ENCODE measurements around the gene SLC25A48.
A peak's percentile ranks its signal among the peaks of the same experiment; 100 is the strongest.

SLC25A48 gene, protein sequence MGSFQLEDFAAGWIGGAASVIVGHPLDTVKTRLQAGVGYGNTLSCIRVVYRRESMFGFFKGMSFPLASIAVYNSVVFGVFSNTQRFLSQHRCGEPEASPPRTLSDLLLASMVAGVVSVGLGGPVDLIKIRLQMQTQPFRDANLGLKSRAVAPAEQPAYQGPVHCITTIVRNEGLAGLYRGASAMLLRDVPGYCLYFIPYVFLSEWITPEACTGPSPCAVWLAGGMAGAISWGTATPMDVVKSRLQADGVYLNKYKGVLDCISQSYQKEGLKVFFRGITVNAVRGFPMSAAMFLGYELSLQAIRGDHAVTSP

GRCh38 chr5:135834639-135835529 is at the start of gene SLC25A48:
SLC25A48 (plus strand) TSS chr5:135834663; CDS start chr5:135834848, 185 bp downstream.
- peak within 1 kb of the TSS; percentile 35 for H3K4me3 ChIP-seq (ENCODE audit: low read depth, low read length)
- no peak for DNase-seq (ENCODE audit: low read depth)

DNA sequence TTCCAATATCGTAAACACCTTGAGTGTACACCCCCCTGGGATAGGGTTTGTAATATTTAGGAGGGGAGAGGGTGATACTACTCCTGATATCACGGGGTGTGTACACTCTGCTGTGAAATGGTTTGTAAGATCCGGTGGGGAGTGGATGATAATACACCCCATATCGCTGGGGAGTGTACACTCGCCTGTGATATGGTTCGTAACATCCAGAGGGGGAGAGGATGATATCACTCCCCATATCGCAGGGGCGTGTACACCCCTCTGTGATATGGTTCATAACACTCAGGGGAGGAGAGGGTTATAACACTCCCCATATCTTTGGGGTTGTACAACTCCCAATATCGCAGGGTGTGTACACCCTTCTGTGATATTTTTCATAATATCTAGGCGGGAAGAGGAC is 33.8 kb upstream of the SLC25A48 start:
- H3K4me3 ChIP-seq (ENCODE audit: low read depth, low read length): no peak overlapping the region
- DNase-seq (ENCODE audit: low read depth): no peak

DNA sequence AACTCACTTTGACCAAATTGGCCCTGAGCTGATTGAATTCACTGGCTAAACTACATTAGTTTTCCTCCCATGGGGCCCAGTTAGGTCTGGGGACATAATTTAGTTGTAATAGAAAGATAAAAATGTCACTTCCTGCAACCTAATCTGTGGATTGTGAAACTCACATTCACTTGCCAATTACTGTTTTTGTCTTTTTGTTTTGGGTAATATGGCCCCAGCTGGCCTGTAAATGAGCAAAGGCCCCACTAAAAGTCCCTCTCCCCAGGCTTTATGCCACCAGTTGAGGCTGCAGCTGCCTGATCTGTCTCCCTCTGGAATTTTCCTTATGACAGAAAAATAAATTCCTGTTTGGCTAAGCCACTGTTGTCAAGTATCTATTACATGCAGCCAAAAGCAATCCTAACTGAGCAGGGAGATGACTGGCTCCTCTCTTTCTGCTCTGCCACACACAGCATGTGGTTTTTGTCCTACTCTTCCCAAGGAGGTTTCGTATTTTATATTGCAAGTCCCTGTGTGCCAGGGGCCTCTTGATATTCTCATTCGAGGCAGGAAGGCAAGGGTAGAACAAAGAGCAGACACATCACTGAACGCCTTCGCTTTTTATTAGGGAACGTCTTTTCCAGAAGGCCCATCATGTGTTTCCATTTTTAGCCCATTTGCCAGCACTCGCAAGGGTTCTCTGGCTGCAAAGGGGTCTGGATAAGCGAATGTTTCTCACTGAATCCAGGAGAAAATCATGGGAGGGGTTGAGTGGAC is 24.1 kb upstream of the SLC25A48 start:
- no peak for DNase-seq (ENCODE audit: low read depth)
- no peak overlapping the region for H3K4me3 ChIP-seq (ENCODE audit: low read depth, low read length)

DNA sequence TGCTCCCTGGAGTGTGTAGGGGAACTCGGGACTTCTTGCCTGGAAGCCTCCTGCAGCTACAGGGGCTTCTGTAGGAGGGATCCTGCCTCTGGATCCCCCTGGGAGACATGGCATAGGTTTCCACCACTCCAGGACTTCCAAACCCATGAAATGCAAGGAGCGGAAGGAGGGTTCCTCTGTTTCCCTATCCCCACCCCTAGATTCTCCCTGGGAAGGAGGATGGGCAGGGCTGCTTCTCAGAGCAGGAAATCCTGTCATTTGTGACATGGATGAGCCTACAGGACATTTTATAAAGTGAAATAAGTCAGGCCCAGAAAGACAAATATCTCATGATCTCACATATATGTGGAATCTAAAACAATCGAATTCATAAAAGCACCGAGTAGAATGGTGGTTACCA is 23.5 kb upstream of the SLC25A48 start:
- no peak overlapping the region for H3K4me3 ChIP-seq (ENCODE audit: low read depth, low read length)
- DNase-seq (ENCODE audit: low read depth): no peak

DNA sequence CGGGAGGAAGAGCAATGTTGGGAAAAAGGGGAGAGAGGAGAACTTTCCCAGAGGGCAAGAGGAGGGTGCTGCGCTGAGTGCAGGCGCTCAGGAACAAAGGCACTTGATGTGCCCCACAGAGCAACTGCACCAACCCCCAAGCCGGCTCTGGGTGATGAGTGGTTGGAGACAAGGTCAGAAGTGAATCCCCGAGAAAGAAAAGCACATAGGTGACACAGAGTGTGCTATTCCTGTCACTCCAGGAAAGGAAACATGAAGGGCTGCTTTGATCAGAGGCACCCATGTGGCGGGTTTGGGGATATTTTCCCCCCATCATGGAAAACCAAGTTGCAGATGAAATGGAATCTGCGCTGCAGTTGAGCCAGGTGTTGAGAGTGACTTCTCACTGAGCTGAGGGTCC is 20.7 kb upstream of the SLC25A48 start:
- no peak overlapping the region for H3K4me3 ChIP-seq (ENCODE audit: low read depth, low read length)
- no peak for DNase-seq (ENCODE audit: low read depth)

DNA sequence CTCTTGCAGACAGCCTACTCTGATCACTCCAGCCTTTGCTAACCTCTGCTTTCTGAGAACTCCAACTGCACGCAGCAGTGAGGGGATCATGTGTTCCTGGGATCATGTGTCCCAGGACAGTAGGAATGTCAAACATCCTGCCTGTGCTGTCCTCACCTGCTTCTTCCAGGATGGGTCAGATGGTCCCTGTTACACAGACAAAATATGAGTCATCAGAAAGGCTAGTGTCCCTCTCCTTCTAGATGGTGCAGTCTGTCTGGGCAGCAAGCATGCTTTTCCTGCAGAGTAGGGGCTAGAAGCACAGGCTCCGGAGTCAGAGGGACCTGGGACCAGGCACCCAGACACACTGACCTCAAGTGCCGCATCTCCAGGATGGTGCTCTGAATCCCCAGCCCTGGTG is 20.1 kb upstream of the SLC25A48 start:
- no peak for DNase-seq (ENCODE audit: low read depth)
- no peak overlapping the region for H3K4me3 ChIP-seq (ENCODE audit: low read depth, low read length)

DNA sequence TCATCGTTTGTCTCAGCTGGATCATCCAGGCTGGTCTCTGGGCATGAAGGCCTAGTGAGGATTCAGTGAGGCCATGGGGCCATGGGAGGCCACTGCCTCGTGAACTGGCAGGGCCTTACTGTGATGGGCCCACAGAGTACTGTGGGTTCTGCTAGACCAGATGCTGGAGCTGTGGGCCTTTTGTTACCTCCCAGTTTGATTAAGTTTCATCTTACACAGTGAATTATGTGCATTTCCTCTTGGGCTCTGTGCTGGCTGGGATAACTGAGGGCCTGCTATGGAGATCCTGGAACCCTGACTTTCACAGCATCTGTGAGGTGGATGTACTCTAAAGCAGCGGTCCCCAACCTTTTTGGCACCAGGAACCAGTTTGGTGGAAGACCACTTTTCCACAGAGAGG is 19.7 kb upstream of the SLC25A48 start:
- DNase-seq (ENCODE audit: low read depth): no peak

GRCh38 chr5:135821061-135821801 is 13.2 kb upstream of the SLC25A48 start:
- no peak overlapping the region for H3K4me3 ChIP-seq (ENCODE audit: low read depth, low read length)
- DNase-seq (ENCODE audit: low read depth): no peak

More for the DNA sequence above, 19.7 kb upstream of the SLC25A48 start:
- H3K4me3 ChIP-seq (ENCODE audit: low read depth, low read length): no peak overlapping the region

GRCh38 chr5:135821802-135822201 is 12.7 kb upstream of the SLC25A48 start:
- no peak overlapping the region for H3K4me3 ChIP-seq (ENCODE audit: low read depth, low read length)
- no peak for DNase-seq (ENCODE audit: low read depth)

DNA sequence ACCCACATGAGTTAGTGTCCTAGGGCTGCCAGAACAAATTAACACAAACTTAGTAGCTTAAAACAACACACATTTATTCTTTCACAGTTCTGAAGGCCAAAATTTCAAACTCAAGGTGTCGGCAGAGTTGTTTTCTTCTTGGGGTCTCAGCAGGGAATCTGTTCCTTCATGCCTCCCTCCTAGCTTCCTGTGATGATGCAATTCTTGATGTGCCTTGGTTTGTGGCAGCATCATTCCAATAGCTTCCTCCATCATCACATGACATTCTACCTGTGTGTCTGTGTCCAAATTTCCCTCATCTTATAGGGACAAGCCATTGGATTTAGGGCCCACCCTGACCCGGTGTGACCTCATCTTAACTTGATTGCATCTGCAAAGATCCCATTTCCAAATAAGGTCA is 12.2 kb upstream of the SLC25A48 start:
- H3K4me3 ChIP-seq (ENCODE audit: low read depth, low read length): no peak overlapping the region
- no peak for DNase-seq (ENCODE audit: low read depth)

GRCh38 chr5:135822959-135823358 is 11.5 kb upstream of the SLC25A48 start:
- no peak for DNase-seq (ENCODE audit: low read depth)

GRCh38 chr5:135823881-135824280 is 10.6 kb upstream of the SLC25A48 start:
- no peak for DNase-seq (ENCODE audit: low read depth)
- no peak overlapping the region for H3K4me3 ChIP-seq (ENCODE audit: low read depth, low read length)

More at GRCh38 chr5:135822959-135823358, 11.5 kb upstream of the SLC25A48 start:
- no peak overlapping the region for H3K4me3 ChIP-seq (ENCODE audit: low read depth, low read length)

DNA sequence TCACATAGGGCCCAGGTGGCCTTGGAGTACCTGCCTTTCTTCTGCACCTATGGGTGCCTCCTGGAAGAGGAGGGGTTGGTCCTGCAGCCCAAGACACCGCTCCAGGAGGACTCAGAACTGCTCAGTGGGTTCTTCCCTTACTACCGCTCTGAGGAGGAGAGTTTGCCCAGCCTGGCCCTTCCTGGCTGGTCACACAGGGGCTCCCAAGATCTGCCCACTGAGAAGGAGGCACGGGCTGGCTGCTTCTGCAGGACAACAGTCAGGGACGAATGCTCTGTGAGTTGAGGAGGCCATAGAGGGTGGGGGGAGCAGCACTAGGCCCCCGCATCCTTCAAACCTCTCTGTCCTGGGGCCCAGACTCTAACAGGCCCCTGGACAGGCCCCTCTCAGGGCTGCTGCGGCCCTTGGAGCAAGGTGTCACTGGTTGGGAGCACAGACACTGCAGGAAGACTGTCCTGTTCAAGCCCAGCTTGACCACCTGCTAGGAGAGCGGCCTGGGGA is 9.9 kb upstream of the SLC25A48 start:
- DNase-seq (ENCODE audit: low read depth): no peak
- H3K4me3 ChIP-seq (ENCODE audit: low read depth, low read length): no peak overlapping the region

GRCh38 chr5:135825373-135826220 is 8.9 kb upstream of the SLC25A48 start:
- DNase-seq (ENCODE audit: low read depth): no peak

GRCh38 chr5:135826221-135826525 is 8.3 kb upstream of the SLC25A48 start:
- H3K4me3 ChIP-seq (ENCODE audit: low read depth, low read length): no peak overlapping the region
- no peak for DNase-seq (ENCODE audit: low read depth)

More at GRCh38 chr5:135825373-135826220, 8.9 kb upstream of the SLC25A48 start:
- H3K4me3 ChIP-seq (ENCODE audit: low read depth, low read length): no peak overlapping the region

DNA sequence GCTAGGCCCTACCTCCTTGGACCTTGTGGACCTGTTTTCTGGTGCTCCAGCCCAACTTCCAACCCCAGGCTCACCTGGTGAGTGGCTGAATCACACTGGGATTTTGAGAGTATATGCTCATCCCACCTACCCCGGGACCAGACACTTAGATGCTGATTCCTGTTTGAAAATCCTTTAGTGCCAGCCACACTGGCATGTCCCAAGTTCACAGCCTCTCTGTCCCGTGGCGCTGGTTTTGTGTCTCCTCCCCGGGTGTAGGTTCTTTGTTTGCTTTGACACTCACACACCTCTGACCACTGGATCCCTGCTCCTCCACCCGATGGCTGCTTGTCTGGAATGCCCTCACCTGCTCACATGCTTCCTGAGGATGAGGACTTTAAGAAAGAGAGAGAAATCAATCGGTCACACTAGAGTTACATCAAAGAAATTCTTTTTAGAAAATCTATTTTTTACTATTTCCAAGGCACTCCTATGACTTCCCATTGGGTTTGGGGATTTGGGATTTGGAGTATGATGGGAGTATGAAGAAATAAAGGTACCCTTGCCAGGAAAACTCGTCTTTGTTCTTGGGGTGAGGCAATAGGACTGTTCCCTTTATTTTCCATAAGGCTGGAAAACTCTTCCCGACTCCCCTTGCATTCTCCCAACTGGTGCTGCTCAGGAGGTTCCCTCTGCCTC is 7.3 kb upstream of the SLC25A48 start:
- no peak for DNase-seq (ENCODE audit: low read depth)
- no peak overlapping the region for H3K4me3 ChIP-seq (ENCODE audit: low read depth, low read length)

DNA sequence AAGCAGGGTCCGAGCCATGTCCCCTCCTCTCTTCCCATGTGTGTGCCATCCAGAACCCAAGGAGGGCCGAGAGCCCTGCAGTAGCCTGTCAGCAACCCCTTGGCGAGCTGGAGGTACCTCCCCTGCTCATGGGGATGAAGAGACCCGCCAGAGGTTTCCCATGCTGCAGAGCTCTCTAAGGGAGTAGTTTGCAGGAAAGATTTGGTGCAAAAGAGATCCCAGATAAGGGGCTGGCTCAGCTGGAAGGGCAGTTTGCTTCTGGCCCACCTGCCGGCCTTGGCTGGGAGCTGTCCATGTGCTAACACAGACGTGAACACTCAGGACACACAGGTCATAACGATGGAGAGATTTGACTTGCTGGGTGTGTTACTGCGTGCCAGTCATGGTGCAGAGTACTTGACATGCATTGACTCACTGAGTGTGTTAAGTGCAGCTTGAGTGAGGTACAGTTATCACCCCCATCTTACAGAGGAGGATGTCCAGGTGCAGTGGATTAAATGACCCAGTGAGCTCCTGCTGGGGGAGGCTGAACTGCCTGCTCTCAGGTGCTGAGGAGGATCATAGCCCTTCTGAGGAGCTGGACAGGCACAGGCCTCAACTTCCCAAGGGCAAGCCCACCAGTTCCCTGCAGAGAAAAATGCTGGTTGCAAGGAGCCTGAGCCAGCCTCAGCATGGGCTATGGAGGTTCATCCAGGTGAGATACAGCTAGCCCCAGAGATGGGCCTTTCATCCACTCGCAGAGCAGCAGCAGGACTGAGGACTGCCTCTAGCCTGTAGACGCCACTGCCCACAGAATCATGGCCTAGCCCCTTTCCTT is 6.3 kb upstream of the SLC25A48 start:
- no peak overlapping the region for H3K4me3 ChIP-seq (ENCODE audit: low read depth, low read length)
- DNase-seq (ENCODE audit: low read depth): no peak

Measured in skeletal muscle cell (primary cell).